ENCODE results near the gene TBC1D16. TPM values are rescaled to one million over a fixed set of nuclear protein-coding genes. Genes with fewer than 3 reads are reported as not detected.
A peak's percentile ranks its signal among the peaks of the same experiment; 100 is the strongest.

The TBC1D16 gene
- total and polyA plus RNA-seq, 2 donors (not counting 1 experiment from before 2014, with no cell fraction given) = 0.82 to 2.7 TPM

- Histone ChIP-seq H3K4me1 (ENCODE audit: control insufficient read depth in 2 of 2, insufficient read depth in 2 of 2, low read length in 2 of 2) (peaks cover 24 to 31% of the 10 kb centered on the region in 2 donors), H2AFZ (ENCODE audit: insufficient read depth, low read depth, low read length, poor library complexity, severe bottlenecking) (peak overlapping the region; percentile 77), H3K9me3 (ENCODE audit: control extremely low read depth in 1 of 3, control insufficient read depth in 2 of 3, insufficient read depth in 1 of 3, low read length in 2 of 3) (no peaks in the 10 kb centered on the region), H3K27me3 (replicated peaks in 1 of 4; ENCODE audit: control extremely low read depth in 1 of 4, control insufficient read depth in 3 of 4, insufficient read depth in 4 of 4, low read length in 3 of 4) (peaks cover 0 to 18% (median 0%) of the 10 kb centered on the region in 4 experiments), H3K36me3 (replicated peaks in 1 of 2; ENCODE audit: control extremely low read depth in 1 of 2, control insufficient read depth in 1 of 2, extremely low read depth in 1 of 2, insufficient read depth in 2 of 2, low read length in 1 of 2) (no peaks in the 10 kb centered on the region), H3K79me2 (ENCODE audit: control insufficient read depth, insufficient read depth, low read length) (no peaks in the 10 kb centered on the region), H4K20me1 (ENCODE audit: control insufficient read depth, insufficient read depth, low read length, poor library complexity, severe bottlenecking) (no peaks in the 10 kb centered on the region), H3K9ac (ENCODE audit: low read length) (peak overlapping the region; percentile 60), H3K27ac (ENCODE audit: low read length in 2 of 2) (no peak overlapping the region), H3K4me3 (ENCODE audit: control extremely low read depth in 1 of 5, extremely low read depth in 1 of 5, insufficient read depth in 1 of 5, low read depth in 2 of 5, low read length in 4 of 5) (peak overlapping the region in 4 of 5 experiments; percentile 46 to 58 (median 57)), H3K4me2 (replicated peaks; ENCODE audit: low read depth, low read length, poor library complexity, severe bottlenecking) (peak overlapping the region; percentile 83)
- Mint-ChIP-seq H3K4me1 (peaks cover 27% of the 10 kb centered on the region), H3K4me3 (peak overlapping the region; percentile 72), H3K27ac (no peak overlapping the region), H3K9me3 (ENCODE audit: insufficient read depth) (no peaks in the 10 kb centered on the region), H3K27me3 (peaks cover 5% of the 10 kb centered on the region)
- TF ChIP-seq EZH2 (IDR thresholded peaks at IDR 0.05; ENCODE audit: borderline replicate concordance, insufficient read depth, low read depth, low read length, poor library complexity, severe bottlenecking) = no peak
- peak; percentile 66 for TF ChIP-seq CTCF (IDR thresholded peaks at IDR 0.05)
- peak; percentile 83 for DNase-seq
- CTCF ChIA-PET = interaction anchor here (0.6 to 2.3 kb wide), 8 partner anchors 82 to 256 kb away, joined by 3 to 8 read pairs (median 3); no protein-coding TSS in a partner anchor
- intact Hi-C loops (cut with micrococcal nuclease) = loop anchor here (5.0 kb wide), 1 partner anchor 244 kb away; no protein-coding TSS in a partner anchor
- 29% methylated on average over 22 of the region's 30 CpGs for WGBS (ENCODE audit: insufficient coverage)
- ATAC-seq (ENCODE audit: low read depth) = peak; percentile 98
- POLR2A ChIA-PET = interaction anchor here (1.2 kb wide), 1 partner anchor 57 kb away, joined by 5 read pairs; no protein-coding TSS in a partner anchor
Observed at GRCh38 chr17:79991140-79991923, 44.3 kb downstream of the TBC1D16 start.

- TF ChIP-seq CTCF (IDR thresholded peaks at IDR 0.05) (no peak), EZH2 (IDR thresholded peaks at IDR 0.05; ENCODE audit: borderline replicate concordance, insufficient read depth, low read depth, low read length, poor library complexity, severe bottlenecking) (no peak)
- no peak overlapping the region for H3K4me3 ChIP-seq (ENCODE audit: control extremely low read depth in 1 of 5, extremely low read depth in 1 of 5, insufficient read depth in 1 of 5, low read depth in 2 of 5, low read length in 4 of 5)
- Mint-ChIP-seq H3K27me3 (peaks cover 5% of the 10 kb centered on the region), H3K27ac (no peak overlapping the region), H3K4me1 (peaks cover 22% of the 10 kb centered on the region), H3K9me3 (ENCODE audit: insufficient read depth) (no peaks in the 10 kb centered on the region), H3K4me3 (peak overlapping the region; percentile 66)
- H3K27ac ChIP-seq (ENCODE audit: low read length in 2 of 2) = no peak overlapping the region
- H3K9me3 ChIP-seq (ENCODE audit: control extremely low read depth in 1 of 3, control insufficient read depth in 2 of 3, insufficient read depth in 1 of 3, low read length in 2 of 3) = no peaks in the 10 kb centered on the region
- no peaks in the 10 kb centered on the region for H3K79me2 ChIP-seq (ENCODE audit: control insufficient read depth, insufficient read depth, low read length)
- peaks cover 0 to 18% (median 0%) of the 10 kb centered on the region in 4 experiments for H3K27me3 ChIP-seq (replicated peaks in 1 of 4; ENCODE audit: control extremely low read depth in 1 of 4, control insufficient read depth in 3 of 4, insufficient read depth in 4 of 4, low read length in 3 of 4)
- ChIA-PET POLR2A (interaction anchor here (1.2 kb wide), 1 partner anchor 57 kb away, joined by 5 read pairs; no protein-coding TSS in a partner anchor), CTCF (interaction anchor here (0.6 to 2.3 kb wide), 5 partner anchors 117 to 255 kb away, joined by 3 to 8 read pairs (median 3); no protein-coding TSS in a partner anchor)
- no peaks in the 10 kb centered on the region for H4K20me1 ChIP-seq (ENCODE audit: control insufficient read depth, insufficient read depth, low read length, poor library complexity, severe bottlenecking)
- no peak overlapping the region for H2AFZ ChIP-seq (ENCODE audit: insufficient read depth, low read depth, low read length, poor library complexity, severe bottlenecking)
- no peaks in the 10 kb centered on the region for H3K36me3 ChIP-seq (replicated peaks in 1 of 2; ENCODE audit: control extremely low read depth in 1 of 2, control insufficient read depth in 1 of 2, extremely low read depth in 1 of 2, insufficient read depth in 2 of 2, low read length in 1 of 2)
- intact Hi-C loops (cut with micrococcal nuclease) = loop anchor here (5.0 kb wide), 1 partner anchor 243 kb away; no protein-coding TSS in a partner anchor
- DNase-seq = no peak
- no peak overlapping the region for H3K4me2 ChIP-seq (replicated peaks; ENCODE audit: low read depth, low read length, poor library complexity, severe bottlenecking)
- 93% methylated on average over 9 of the region's 17 CpGs for WGBS (ENCODE audit: insufficient coverage)
- ATAC-seq (ENCODE audit: low read depth) = no peak
- H3K4me1 ChIP-seq (ENCODE audit: control insufficient read depth in 2 of 2, insufficient read depth in 2 of 2, low read length in 2 of 2) = peaks cover 22 to 29% of the 10 kb centered on the region in 2 donors
- H3K9ac ChIP-seq (ENCODE audit: low read length) = no peak overlapping the region
Observed at GRCh38 chr17:79990704-79991103, 45.0 kb downstream of the TBC1D16 start.

All from B cell (primary cell).